HT-29 (cell line): Measurements from ENCODE around the gene TTYH2. TPM values are rescaled to one million over a fixed set of nuclear protein-coding genes. Genes with fewer than 3 reads are reported as not detected.
"Not testable (repeated sequence)": the region's sequence is repeated elsewhere in the genome, so short reads cannot be mapped to it uniquely, and the experiment has no call there.

ENCODE experiments used
- DNase-seq: peaks from one replicate; pipeline ENCODE4 v3.0.0-alpha.2; 2015; ENCODE audit warnings: low spot score
- total RNA-seq: library from RNA; depleted of rRNA; stranded (reverse); fragments of >200 nt; shearing (Covaris generic); gene quantifications from 2 replicates; pipeline ENCODE4 v1.2.3, GENCODE V29; 2014

The TTYH2 gene
- total RNA-seq, 1 experiment from 2014 or later: 0.33 TPM

- peak; percentile 18 for DNase-seq
Observed at GRCh38 chr17:74259667-74260524, 46.5 kb downstream of the TTYH2 start.

GRCh38 chr17:74260525-74260850 is 47.1 kb downstream of the TTYH2 start:
- no peak for DNase-seq

- DNase-seq: no peak
Observed at GRCh38 chr17:74262601-74263000, 49.2 kb downstream of the TTYH2 start.

- not testable (repeated sequence) for DNase-seq
Observed at GRCh38 chr17:74267054-74267453, 53.7 kb downstream of the TTYH2 start.

- DNase-seq: no peak
Observed at GRCh38 chr17:74267579-74267978, 54.2 kb downstream of the TTYH2 start.

GRCh38 chr17:74267987-74268499 is 54.7 kb downstream of the TTYH2 start:
- DNase-seq: no peak

GRCh38 chr17:74268558-74268957 is 55.2 kb downstream of the TTYH2 start:
- DNase-seq: no peak

GRCh38 chr17:74270333-74270732 is 57.0 kb downstream of the TTYH2 start:
- no peak for DNase-seq

GRCh38 chr17:74271281-74271680 is 57.9 kb downstream of the TTYH2 start:
- DNase-seq: no peak

GRCh38 chr17:74271901-74272561 is 58.7 kb downstream of the TTYH2 start:
- no peak for DNase-seq

- DNase-seq: no peak
Observed at GRCh38 chr17:74272731-74273201, 59.4 kb downstream of the TTYH2 start.

- DNase-seq: no peak
Observed at GRCh38 chr17:74274060-74274708, 60.8 kb downstream of the TTYH2 start, which contains the start of gene DNAI2. DNAI2 (plus strand) TSS chr17:74274234; CDS start chr17:74281818, 7,584 bp downstream.

- DNase-seq: no peak
Observed at GRCh38 chr17:74274709-74275340, 61.5 kb downstream of the TTYH2 start.

GRCh38 chr17:74276051-74276476 is 62.7 kb downstream of the TTYH2 start:
- no peak for DNase-seq

GRCh38 chr17:74276541-74277009 is 63.2 kb downstream of the TTYH2 start:
- DNase-seq: no peak

GRCh38 chr17:74277935-74278334 is 64.6 kb downstream of the TTYH2 start:
- DNase-seq: no peak

GRCh38 chr17:74279617-74280016 is 66.2 kb downstream of the TTYH2 start:
- DNase-seq: not testable (repeated sequence)

- DNase-seq: no peak
Observed at GRCh38 chr17:74280093-74280513, 66.7 kb downstream of the TTYH2 start.

- DNase-seq: no peak
Observed at GRCh38 chr17:74281799-74282198, 68.4 kb downstream of the TTYH2 start.

- not testable (repeated sequence) for DNase-seq
Observed at GRCh38 chr17:74282274-74282586, 68.9 kb downstream of the TTYH2 start.

GRCh38 chr17:74282587-74283370 is 69.4 kb downstream of the TTYH2 start:
- DNase-seq: no peak
